OCI-LY7 (cell line): ENCODE results near the gene NFKB2. TPM values are rescaled to one million over a fixed set of nuclear protein-coding genes. Genes with fewer than 3 reads are reported as not detected.

ENCODE experiments used
- BruUV-seq: library from RNA; stranded (reverse); fragments of 400-500 nt; replicated peaks from 2 replicates; lab custom pipeline; 2021; lab: Mats Ljungman, UMichigan
- CTCF ChIA-PET: fragments of 300-600 bp; sonication (Branson Sonifier 250); formaldehyde crosslinking; loops from one replicate; lab custom pipeline; 2022; ENCODE audit warnings: antibody characterized with exemption; ENCODE audit not compliant: unreplicated experiment; lab: Charles Lee
- POLR2A ChIA-PET: fragments of 300-600 bp; sonication (Branson Sonifier 250); formaldehyde crosslinking; loops from one replicate; lab custom pipeline; 2022; ENCODE audit warnings: antibody characterized with exemption; lab: Charles Lee
- DNase-seq: peaks from one replicate; pipeline ENCODE4 v3.0.0-alpha.2; 2015; ENCODE audit warnings: low spot score
- H2AFZ ChIP-seq: fragments of 200-600 bp; sonication (generic), shearing (Covaris generic); 2 replicates; pipeline ENCODE4 v1.6.1; 2014; ENCODE audit warnings: mild to moderate bottlenecking, antibody characterized with exemption, low read length, moderate library complexity
- H3K27ac ChIP-seq: fragments of 200-600 bp; sonication (generic); 2 replicates; pipeline ENCODE4 v1.5.1; 2014; ENCODE audit warnings: mixed run types, low read depth, mild to moderate bottlenecking, moderate library complexity, low read length, inconsistent platforms; ENCODE audit not compliant: poor library complexity, severe bottlenecking
- H3K36me3 ChIP-seq: fragments of 200-600 bp; sonication (generic); 2 replicates; pipeline ENCODE4 v1.6.1; 2014; ENCODE audit warnings: mild to moderate bottlenecking, antibody characterized with exemption, low read length, moderate library complexity, mixed read lengths; ENCODE audit not compliant: insufficient read depth
- H3K4me1 ChIP-seq: fragments of 200-600 bp; sonication (generic); 2 replicates; pipeline ENCODE4 v1.5.1; 2014; ENCODE audit warnings: mild to moderate bottlenecking, low read length; ENCODE audit not compliant: insufficient read depth, poor library complexity, severe bottlenecking
- H3K4me2 ChIP-seq: fragments of 200-600 bp; sonication (generic); 2 replicates; pipeline ENCODE4 v1.6.1; 2014; ENCODE audit warnings: mild to moderate bottlenecking, low read length
- H3K4me3 ChIP-seq: fragments of 200-600 bp; sonication (generic); 2 replicates; pipeline ENCODE4 v1.5.1; 2014; ENCODE audit warnings: mild to moderate bottlenecking, low read depth, low read length; ENCODE audit not compliant: poor library complexity, severe bottlenecking
- H3K79me2 ChIP-seq: fragments of 200-600 bp; sonication (generic); 2 replicates; pipeline ENCODE4 v1.6.1; 2016; ENCODE audit warnings: low read depth, mild to moderate bottlenecking, low read length, moderate library complexity, mixed read lengths; ENCODE audit not compliant: insufficient read depth
- H3K9me2 ChIP-seq: fragments of 200-600 bp; sonication (generic); 2 replicates; pipeline ENCODE4 v1.6.1; 2016; ENCODE audit warnings: mild to moderate bottlenecking, low read length, mixed read lengths; ENCODE audit not compliant: insufficient read depth
- H3K9me3 ChIP-seq: fragments of 200-600 bp; sonication (generic); 2 replicates; pipeline ENCODE4 v1.6.1; 2014; ENCODE audit warnings: mild to moderate bottlenecking, mixed run types, low read length, mixed read lengths
- H4K20me1 ChIP-seq: fragments of 200-600 bp; sonication (generic); 2 replicates; pipeline ENCODE4 v1.6.1; 2014; ENCODE audit warnings: mild to moderate bottlenecking, antibody characterized with exemption, low read length, moderate library complexity, mixed read lengths; ENCODE audit not compliant: insufficient read depth
- CTCF ChIP-seq: fragments of 200-600 bp; sonication (generic); conservative IDR thresholded peaks from 2 replicates; pipeline ENCODE4 v1.5.1; 2014; ENCODE audit warnings: mild to moderate bottlenecking, antibody characterized with exemption, low read length, moderate library complexity, mixed read lengths
- EZH2phosphoT487 ChIP-seq: fragments of 200-600 bp; sonication (generic); IDR thresholded peaks from 2 replicates; pipeline ENCODE4 v1.6.1; 2018; ENCODE audit warnings: low read depth, borderline replicate concordance, mild to moderate bottlenecking, mixed run types, antibody characterized with exemption, low read length, moderate library complexity, mixed read lengths
- intact Hi-C: fragments of 100-400 bp; cut with micrococcal nuclease; formaldehyde crosslinking; loops from one replicate; pipeline ENCODE4 v1.10.0; 2022; ENCODE audit not compliant: unreplicated experiment
- total RNA-seq, 2 experiments: library from RNA; depleted of rRNA in 1 of 2; stranded (reverse); fragments of >200 nt in 1 of 2; shearing (Covaris generic) in 1 of 2; gene quantifications; 2 replicates each; pipeline ENCODE4 v1.2.3, GENCODE V29; 2014 to 2022

Gene NFKB2
- total RNA-seq, 2 experiments from 2014 or later: 47.1 to 67.3 TPM

GRCh38 chr10:102405632-102406031 lies 10.1 kb downstream of the NFKB2 start:
- Histone ChIP-seq H2AFZ (no peak overlapping the region), H3K4me3 (no peak overlapping the region), H3K79me2 (no peaks in the 10 kb centered on the region), H3K9me3 (no peaks in the 10 kb centered on the region), H3K36me3 (peaks cover 15% of the 10 kb centered on the region), H4K20me1 (peaks cover 5% of the 10 kb centered on the region; the same call in 1 of the 2 replicates), H3K9me2 (no peaks in the 10 kb centered on the region), H3K27ac (no peak overlapping the region), H3K4me1 (no peaks in the 10 kb centered on the region), H3K4me2 (no peak overlapping the region)
- no peak for DNase-seq
- intact Hi-C loops: no loop called here
- POLR2A ChIA-PET: no interaction called here
- no TSS peak for BruUV-seq
- CTCF ChIA-PET: no interaction called here
- TF ChIP-seq CTCF (no peak), EZH2phosphoT487 (no peak)

DNA sequence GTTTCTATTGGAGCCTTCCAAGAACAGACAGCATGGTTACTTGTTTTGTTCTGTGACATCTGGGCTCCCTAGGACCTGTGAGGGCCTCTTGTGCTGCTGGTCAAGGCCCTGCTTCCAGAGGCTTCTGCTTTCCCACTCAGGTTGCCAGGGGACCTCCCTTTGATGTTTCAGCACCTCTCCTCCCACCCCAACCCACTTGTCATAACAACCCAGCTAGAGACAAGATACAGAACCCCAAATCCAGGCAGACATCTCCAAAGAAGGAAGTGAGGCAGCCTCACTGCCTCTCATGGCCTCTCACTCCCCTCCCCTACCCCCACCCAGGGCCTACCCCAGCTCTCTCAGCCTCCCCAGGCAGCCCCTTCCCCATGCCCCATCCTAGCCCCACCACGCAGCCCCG lies 11.3 kb downstream of the NFKB2 start:
- DNase-seq: no peak

More for the DNA sequence above, 11.3 kb downstream of the NFKB2 start:
- no peaks in the 10 kb centered on the region for H3K4me1 ChIP-seq
- no peaks in the 10 kb centered on the region for H3K79me2 ChIP-seq
- H3K4me3 ChIP-seq: no peak overlapping the region
- no peaks in the 10 kb centered on the region for H3K9me2 ChIP-seq
- intact Hi-C loops: no loop called here
- TF ChIP-seq EZH2phosphoT487: no peak
- TF ChIP-seq CTCF: no peak
- H3K9me3 ChIP-seq: no peaks in the 10 kb centered on the region
- H2AFZ ChIP-seq: no peak overlapping the region
- H4K20me1 ChIP-seq: peaks cover 5% of the 10 kb centered on the region; the same call in 1 of the 2 replicates
- BruUV-seq: no TSS peak
- H3K27ac ChIP-seq: no peak overlapping the region
- ChIA-PET POLR2A (interaction anchor here (0.6 to 1.0 kb wide), 2 partner anchors 13 to 861 kb away, joined by 3 to 7 read pairs; partner anchors contain the start of gene FBXL15), CTCF (interaction anchor here (0.7 kb wide), 1 partner anchor 532 kb away, joined by 5 read pairs; no protein-coding TSS in a partner anchor)
- H3K36me3 ChIP-seq: peaks cover 3% of the 10 kb centered on the region; the same call in 1 of the 2 replicates
- no peak overlapping the region for H3K4me2 ChIP-seq
